OCI-LY7 (cell line): Measurements from ENCODE around the gene MYRIP. TPM values are rescaled to one million over a fixed set of nuclear protein-coding genes. Genes with fewer than 3 reads are reported as not detected.

Source experiments
- BruUV-seq: library from RNA; stranded (reverse); fragments of 400-500 nt; replicated peaks from 2 replicates; lab custom pipeline; 2021; lab: Mats Ljungman, UMichigan
- CTCF ChIA-PET: fragments of 300-600 bp; sonication (Branson Sonifier 250); formaldehyde crosslinking; loops from one replicate; lab custom pipeline; 2022; ENCODE audit warnings: antibody characterized with exemption; ENCODE audit not compliant: unreplicated experiment; lab: Charles Lee
- POLR2A ChIA-PET: fragments of 300-600 bp; sonication (Branson Sonifier 250); formaldehyde crosslinking; loops from one replicate; lab custom pipeline; 2022; ENCODE audit warnings: antibody characterized with exemption; lab: Charles Lee
- DNase-seq: peaks from one replicate; pipeline ENCODE4 v3.0.0-alpha.2; 2015; ENCODE audit warnings: low spot score
- H2AFZ ChIP-seq: fragments of 200-600 bp; sonication (generic), shearing (Covaris generic); 2 replicates; pipeline ENCODE4 v1.6.1; 2014; ENCODE audit warnings: mild to moderate bottlenecking, antibody characterized with exemption, low read length, moderate library complexity
- H3K27ac ChIP-seq: fragments of 200-600 bp; sonication (generic); 2 replicates; pipeline ENCODE4 v1.5.1; 2014; ENCODE audit warnings: mixed run types, low read depth, mild to moderate bottlenecking, moderate library complexity, low read length, inconsistent platforms; ENCODE audit not compliant: poor library complexity, severe bottlenecking
- H3K36me3 ChIP-seq: fragments of 200-600 bp; sonication (generic); 2 replicates; pipeline ENCODE4 v1.6.1; 2014; ENCODE audit warnings: mild to moderate bottlenecking, antibody characterized with exemption, low read length, moderate library complexity, mixed read lengths; ENCODE audit not compliant: insufficient read depth
- H3K4me1 ChIP-seq: fragments of 200-600 bp; sonication (generic); 2 replicates; pipeline ENCODE4 v1.5.1; 2014; ENCODE audit warnings: mild to moderate bottlenecking, low read length; ENCODE audit not compliant: insufficient read depth, poor library complexity, severe bottlenecking
- H3K4me2 ChIP-seq: fragments of 200-600 bp; sonication (generic); 2 replicates; pipeline ENCODE4 v1.6.1; 2014; ENCODE audit warnings: mild to moderate bottlenecking, low read length
- H3K4me3 ChIP-seq: fragments of 200-600 bp; sonication (generic); 2 replicates; pipeline ENCODE4 v1.5.1; 2014; ENCODE audit warnings: mild to moderate bottlenecking, low read depth, low read length; ENCODE audit not compliant: poor library complexity, severe bottlenecking
- H3K79me2 ChIP-seq: fragments of 200-600 bp; sonication (generic); 2 replicates; pipeline ENCODE4 v1.6.1; 2016; ENCODE audit warnings: low read depth, mild to moderate bottlenecking, low read length, moderate library complexity, mixed read lengths; ENCODE audit not compliant: insufficient read depth
- H3K9me2 ChIP-seq: fragments of 200-600 bp; sonication (generic); 2 replicates; pipeline ENCODE4 v1.6.1; 2016; ENCODE audit warnings: mild to moderate bottlenecking, low read length, mixed read lengths; ENCODE audit not compliant: insufficient read depth
- H3K9me3 ChIP-seq: fragments of 200-600 bp; sonication (generic); 2 replicates; pipeline ENCODE4 v1.6.1; 2014; ENCODE audit warnings: mild to moderate bottlenecking, mixed run types, low read length, mixed read lengths
- H4K20me1 ChIP-seq: fragments of 200-600 bp; sonication (generic); 2 replicates; pipeline ENCODE4 v1.6.1; 2014; ENCODE audit warnings: mild to moderate bottlenecking, antibody characterized with exemption, low read length, moderate library complexity, mixed read lengths; ENCODE audit not compliant: insufficient read depth
- CTCF ChIP-seq: fragments of 200-600 bp; sonication (generic); conservative IDR thresholded peaks from 2 replicates; pipeline ENCODE4 v1.5.1; 2014; ENCODE audit warnings: mild to moderate bottlenecking, antibody characterized with exemption, low read length, moderate library complexity, mixed read lengths
- EZH2phosphoT487 ChIP-seq: fragments of 200-600 bp; sonication (generic); IDR thresholded peaks from 2 replicates; pipeline ENCODE4 v1.6.1; 2018; ENCODE audit warnings: low read depth, borderline replicate concordance, mild to moderate bottlenecking, mixed run types, antibody characterized with exemption, low read length, moderate library complexity, mixed read lengths
- intact Hi-C: fragments of 100-400 bp; cut with micrococcal nuclease; formaldehyde crosslinking; loops from one replicate; pipeline ENCODE4 v1.10.0; 2022; ENCODE audit not compliant: unreplicated experiment
- total RNA-seq, 2 experiments: library from RNA; depleted of rRNA in 1 of 2; stranded (reverse); fragments of >200 nt in 1 of 2; shearing (Covaris generic) in 1 of 2; gene quantifications; 2 replicates each; pipeline ENCODE4 v1.2.3, GENCODE V29; 2014 to 2022

MYRIP gene
- total RNA-seq, 2 experiments from 2014 or later, result not detected

GRCh38 chr3:39779511-39780230, 29.7 kb upstream of the MYRIP start:
- no TSS peak for BruUV-seq

GRCh38 chr3:39780352-39780751, 29.1 kb upstream of the MYRIP start:
- Histone ChIP-seq H3K9me2 (no peaks in the 10 kb centered on the region), H3K27ac (no peak overlapping the region), H3K36me3 (no peaks in the 10 kb centered on the region), H2AFZ (no peak overlapping the region), H3K79me2 (no peaks in the 10 kb centered on the region), H3K4me1 (no peaks in the 10 kb centered on the region), H3K9me3 (no peaks in the 10 kb centered on the region), H3K4me3 (no peak overlapping the region), H4K20me1 (no peaks in the 10 kb centered on the region), H3K4me2 (no peak overlapping the region)
- no peak for DNase-seq
- intact Hi-C loops, result no loop called here
- no peak for TF ChIP-seq CTCF
- TF ChIP-seq EZH2phosphoT487, result no peak
- POLR2A ChIA-PET, result no interaction called here
- CTCF ChIA-PET, result no interaction called here
- BruUV-seq, result no TSS peak

More at GRCh38 chr3:39779511-39780230, 29.7 kb upstream of the MYRIP start:
- Histone ChIP-seq H3K4me1 (no peaks in the 10 kb centered on the region), H3K4me2 (no peak overlapping the region), H4K20me1 (no peaks in the 10 kb centered on the region), H3K36me3 (no peaks in the 10 kb centered on the region), H3K27ac (no peak overlapping the region), H2AFZ (no peak overlapping the region), H3K9me2 (no peaks in the 10 kb centered on the region), H3K79me2 (no peaks in the 10 kb centered on the region), H3K9me3 (no peaks in the 10 kb centered on the region), H3K4me3 (no peak overlapping the region)
- no peak for DNase-seq
- TF ChIP-seq CTCF (no peak), EZH2phosphoT487 (no peak)
- CTCF ChIA-PET, result no interaction called here
- intact Hi-C loops, result no loop called here
- POLR2A ChIA-PET, result no interaction called here

- Histone ChIP-seq H3K4me3 (no peak overlapping the region), H3K36me3 (no peaks in the 10 kb centered on the region), H4K20me1 (no peaks in the 10 kb centered on the region), H3K9me3 (no peaks in the 10 kb centered on the region), H2AFZ (no peak overlapping the region), H3K4me2 (no peak overlapping the region), H3K4me1 (no peaks in the 10 kb centered on the region), H3K9me2 (no peaks in the 10 kb centered on the region), H3K79me2 (no peaks in the 10 kb centered on the region), H3K27ac (no peak overlapping the region)
- ChIA-PET CTCF (no interaction called here), POLR2A (no interaction called here)
- no peak for DNase-seq
- no peak for TF ChIP-seq CTCF
- no peak for TF ChIP-seq EZH2phosphoT487
- intact Hi-C loops, result no loop called here
- no TSS peak for BruUV-seq
Measured at GRCh38 chr3:39781025-39781424, 28.4 kb upstream of the MYRIP start.
